Spleen (tissue), 7 donors: ENCODE results near the gene DGKH.

ENCODE experiments used
- CTCF ChIP-seq, 11 experiments: fragments of 200-600 bp in 7 of 11; fragments of 450-650 bp in 4 of 11; sonication (generic) in 4 of 11; IDR thresholded peaks in 8 of 11; conservative IDR thresholded peaks in 3 of 11; 1 replicate in 7 of 11; 2 replicates in 4 of 11; pipeline versions ENCODE4 v1.4.0 to v1.8.0; 2016 to 2021; ENCODE audit warnings: antibody characterized with exemption in 11 of 11, inconsistent platforms in 4 of 11, mild to moderate bottlenecking in 1 of 11
- POLR2AphosphoS5 ChIP-seq, 3 donors: sonication (generic); formaldehyde crosslinking; IDR thresholded peaks; one replicate each; pipeline ENCODE4 v1.5.1; 2017; ENCODE audit warnings: antibody characterized with exemption in 3 of 3
- donor health status: DM: no; HTN: no; CAD: no; lungs with moderate emphysema.
- donor health status: DM: no; HTN: no; CAD: no.
- donor health status: DM: no; HTN: no; CAD: no.

GRCh38 chr13:42084722-42085121, 36.3 kb downstream of the DGKH start:
- TF ChIP-seq POLR2AphosphoS5 (IDR thresholded peaks at IDR 0.05): no peak
- TF ChIP-seq CTCF (IDR thresholded peaks at IDR 0.05 in 8 of 11, conservative IDR thresholded peaks at IDR 0.05 in 3 of 11): no peak
